Effector CD4-positive, alpha-beta T cell (primary cell): ENCODE measurements around the gene KCNQ1.

Experiments used
- DNase-seq: peaks from one replicate; pipeline ENCODE4 v3.0.0-alpha.2; 2020

KCNQ1 gene

GRCh38 chr11:2881981-2882375 is 437.2 kb downstream of the KCNQ1 start:
- no peak for DNase-seq

GRCh38 chr11:2882396-2883110 is 437.7 kb downstream of the KCNQ1 start:
- DNase-seq, result no peak

GRCh38 chr11:2883640-2883978 is 438.8 kb downstream of the KCNQ1 start:
- DNase-seq, result no peak

DNA sequence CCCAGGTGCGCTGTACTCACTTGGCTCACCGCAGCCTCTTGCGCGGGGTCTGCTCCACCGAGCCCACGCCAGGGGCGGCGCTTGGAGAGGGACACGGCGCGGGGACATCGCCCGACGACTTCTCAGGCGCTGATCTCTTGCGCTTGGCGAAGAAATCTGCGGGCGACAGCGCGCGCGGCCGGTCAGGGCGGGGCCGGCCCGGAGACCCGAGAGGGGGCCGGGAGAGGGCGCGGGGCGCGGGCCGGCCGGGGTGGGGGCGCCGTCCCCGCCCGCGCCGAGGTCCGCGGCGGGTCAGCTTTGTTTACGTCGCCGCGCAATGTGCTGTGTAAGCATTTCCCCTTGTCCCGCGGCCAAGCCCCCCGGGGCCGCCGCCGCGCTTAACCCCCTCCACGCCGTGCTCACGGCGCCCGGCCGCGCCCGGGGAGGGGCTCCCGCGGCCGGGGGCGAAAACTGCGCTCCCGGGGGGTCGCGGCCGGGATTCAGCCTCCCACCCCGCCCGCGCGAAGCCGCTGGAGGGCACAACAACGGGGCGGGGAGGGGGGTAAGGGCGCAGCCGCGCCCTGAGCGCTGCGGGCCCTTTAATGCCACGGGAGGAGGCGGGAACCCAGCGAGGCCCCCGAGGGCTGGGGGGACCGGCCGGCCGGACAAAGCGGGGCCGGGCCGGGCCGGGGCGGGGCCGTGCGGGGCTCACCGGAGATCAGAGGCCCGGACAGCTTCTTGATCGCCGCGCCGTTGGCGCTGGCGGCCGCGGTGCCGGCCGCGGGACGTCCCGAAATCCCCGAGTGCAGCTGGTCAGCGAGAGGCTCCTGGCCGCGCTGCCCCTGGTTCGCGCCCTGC is 439.4 kb downstream of the KCNQ1 start:
- no peak for DNase-seq

DNA sequence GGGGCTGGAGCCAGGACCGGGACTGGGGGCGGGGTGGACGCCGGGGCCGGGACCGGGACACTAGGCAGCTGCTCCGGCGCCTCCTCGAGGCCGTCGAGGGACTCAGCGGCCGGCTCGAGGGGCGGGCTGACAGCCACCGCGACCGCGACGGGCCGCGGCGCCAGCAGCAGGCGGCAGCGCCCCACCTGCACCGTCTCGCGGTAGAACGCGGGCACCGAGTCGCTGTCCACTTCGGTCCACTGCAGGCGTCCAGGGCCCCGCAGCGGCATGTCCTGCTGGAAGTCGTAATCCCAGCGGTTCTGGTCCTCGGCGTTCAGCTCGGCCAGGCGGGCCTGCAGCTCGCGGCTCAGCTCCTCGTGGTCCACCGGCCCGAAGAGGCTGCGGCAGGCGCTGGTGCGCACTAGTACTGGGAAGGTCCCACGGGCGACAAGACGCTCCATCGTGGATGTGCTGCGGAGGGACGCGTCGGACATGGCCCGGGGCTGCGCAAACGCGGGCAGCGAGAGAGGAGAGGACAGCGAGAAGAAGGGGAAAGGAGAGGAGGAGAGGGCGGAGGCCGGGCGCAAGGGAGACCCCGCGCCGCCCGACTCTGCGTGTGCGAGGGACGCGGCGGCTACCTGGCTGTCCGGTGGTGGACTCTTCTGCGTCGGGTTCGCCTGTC is 440.3 kb downstream of the KCNQ1 start:
- DNase-seq, result no peak

- DNase-seq, result peak; percentile 76
These were observed 440.9 kb downstream of the KCNQ1 start, which contains the start of gene CDKN1C for GRCh38 chr11:2885678-2886081. CDKN1C (minus strand) TSS chr11:2885775; CDS start chr11:2885456, 319 bp downstream.

DNA sequence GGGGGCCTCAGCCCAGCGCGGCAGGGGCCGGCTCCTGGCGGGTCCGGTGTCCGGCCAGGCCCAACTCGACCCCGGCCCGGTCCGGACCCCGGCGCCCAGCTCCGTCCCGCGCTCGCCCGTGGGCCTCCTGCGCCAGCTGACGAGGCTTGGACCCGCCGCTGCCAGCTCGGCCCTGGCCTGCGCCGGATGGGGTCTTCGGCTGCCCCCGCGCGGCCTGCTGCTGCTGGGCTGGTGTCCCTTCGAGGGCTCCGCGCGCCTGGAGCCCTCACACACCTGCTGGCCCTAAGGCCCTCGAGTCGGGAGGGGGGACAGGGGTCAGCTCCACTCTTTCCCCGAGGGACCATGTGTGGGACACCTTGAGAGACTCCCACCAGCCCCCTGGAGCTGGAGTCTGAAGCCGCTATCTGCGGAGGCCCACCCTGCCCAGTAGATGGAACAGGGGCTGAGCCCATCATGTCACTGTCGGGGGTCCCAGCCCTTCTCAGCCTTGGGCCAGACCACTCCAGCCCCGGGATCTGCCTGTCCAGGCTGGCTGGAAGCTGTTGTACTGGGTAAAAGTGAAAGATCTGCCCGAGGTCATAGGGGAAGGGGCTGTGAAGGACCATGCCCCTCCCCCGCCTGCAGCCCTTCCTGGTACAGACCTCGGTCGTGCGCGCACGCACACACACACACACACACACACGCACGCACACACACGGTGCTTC is 441.5 kb downstream of the KCNQ1 start:
- peak; percentile 18 for DNase-seq

DNA sequence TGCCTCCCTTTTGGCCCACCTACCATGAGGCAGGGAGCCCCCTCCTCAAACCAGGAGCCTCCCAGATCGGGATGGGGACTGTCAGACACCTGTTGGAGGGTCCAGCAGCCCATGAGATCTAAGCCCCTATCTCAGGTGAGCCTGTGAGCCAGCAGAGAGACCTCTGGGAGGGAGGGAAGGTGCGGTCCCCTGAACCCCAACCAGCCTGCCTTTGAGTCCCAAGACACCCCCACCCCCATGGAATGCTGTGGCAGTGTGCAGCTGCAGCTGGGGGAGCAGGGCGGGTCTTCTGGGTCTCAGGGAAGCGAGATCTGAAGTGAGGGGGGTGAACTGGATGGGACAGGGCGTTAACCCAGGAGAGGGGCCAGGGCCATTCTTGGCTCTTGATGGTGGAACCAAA is 442.1 kb downstream of the KCNQ1 start:
- no peak for DNase-seq

GRCh38 chr11:2887515-2888195 is 442.8 kb downstream of the KCNQ1 start:
- DNase-seq, result no peak

GRCh38 chr11:2888266-2888968 is 443.6 kb downstream of the KCNQ1 start:
- DNase-seq, result peak; percentile 85

DNA sequence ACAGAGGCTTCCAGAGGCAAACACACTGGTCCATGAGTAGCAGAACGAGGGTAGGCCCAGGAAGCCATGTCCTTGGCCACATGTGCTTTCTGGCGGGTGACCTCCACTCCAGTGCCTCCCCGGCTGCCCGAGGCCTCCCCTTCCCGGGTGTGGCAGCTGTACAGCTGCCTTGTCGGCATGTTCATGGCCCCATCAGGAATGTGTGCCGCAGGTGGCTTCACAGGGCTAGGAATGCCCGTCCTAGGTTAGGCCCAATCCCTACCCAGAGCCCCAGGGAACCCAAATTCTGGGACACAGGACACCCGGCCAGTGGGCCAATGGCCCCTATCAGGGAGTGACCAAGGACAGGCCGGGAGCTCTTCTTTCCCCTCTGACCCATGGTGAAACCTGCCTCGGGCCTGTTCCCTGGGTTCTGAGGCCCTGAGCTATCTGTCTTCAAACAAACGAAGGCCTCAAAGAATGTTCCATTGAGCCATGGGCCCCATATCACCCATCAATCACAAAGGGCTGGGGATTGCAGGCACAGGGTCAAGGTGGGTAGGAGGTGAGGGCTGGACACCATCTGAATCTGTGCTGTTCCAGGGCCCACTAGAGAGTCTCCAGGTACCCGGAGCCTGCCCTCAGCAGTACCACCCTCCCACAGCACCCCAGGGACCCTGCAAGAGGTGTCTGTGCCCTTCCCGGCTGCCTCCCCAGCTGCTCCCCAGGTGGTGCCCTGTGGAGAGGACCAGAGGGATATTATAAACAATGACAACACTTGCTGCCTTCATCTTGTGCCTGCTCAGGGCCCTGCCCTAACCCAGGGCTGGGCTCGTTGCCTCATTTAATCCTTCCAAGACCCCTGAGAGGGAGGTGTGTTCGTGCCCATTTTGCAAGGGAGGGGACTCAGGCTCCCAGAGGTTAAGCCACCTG is 444.8 kb downstream of the KCNQ1 start:
- no peak for DNase-seq

DNA sequence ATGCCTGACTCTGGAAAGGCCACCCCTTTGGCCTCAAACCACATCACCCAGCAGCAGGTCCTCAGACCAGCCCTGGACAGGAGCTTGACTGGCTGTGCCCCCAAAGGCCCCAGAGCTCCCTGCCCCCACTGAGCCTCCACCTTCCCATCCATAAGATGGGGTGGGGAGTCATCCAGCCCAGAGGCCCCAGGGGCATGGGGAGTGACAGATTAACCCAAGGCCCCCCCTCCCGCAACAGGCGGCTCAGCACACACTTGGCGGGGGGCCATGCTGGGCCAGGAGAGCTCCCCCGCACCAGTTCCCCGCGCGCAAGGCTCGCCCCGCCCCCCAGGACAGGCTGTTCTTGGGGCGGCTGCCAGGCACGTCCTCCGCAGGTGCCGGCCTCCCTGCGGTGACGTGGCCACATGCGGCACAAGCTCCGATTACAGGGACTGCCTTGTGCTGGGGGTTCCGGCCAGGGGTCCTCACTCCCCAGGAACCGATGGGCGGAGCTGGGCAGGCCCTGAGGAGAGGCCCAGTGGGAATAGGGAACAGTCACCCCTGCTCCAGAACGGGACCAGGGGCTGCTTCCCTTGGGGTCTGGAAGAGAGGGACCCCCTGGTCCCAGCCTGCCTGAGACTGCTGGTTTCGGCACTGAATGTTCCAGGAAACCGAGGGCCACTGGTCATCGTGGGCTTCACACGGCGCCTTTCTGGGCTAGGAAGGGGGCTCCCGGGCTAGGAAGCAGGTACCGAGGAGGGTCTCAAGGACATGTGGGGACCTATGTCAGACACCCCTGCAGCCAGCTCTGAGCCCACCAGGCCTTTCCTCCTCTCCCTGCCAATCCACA is 445.9 kb downstream of the KCNQ1 start:
- DNase-seq, result no peak

DNA sequence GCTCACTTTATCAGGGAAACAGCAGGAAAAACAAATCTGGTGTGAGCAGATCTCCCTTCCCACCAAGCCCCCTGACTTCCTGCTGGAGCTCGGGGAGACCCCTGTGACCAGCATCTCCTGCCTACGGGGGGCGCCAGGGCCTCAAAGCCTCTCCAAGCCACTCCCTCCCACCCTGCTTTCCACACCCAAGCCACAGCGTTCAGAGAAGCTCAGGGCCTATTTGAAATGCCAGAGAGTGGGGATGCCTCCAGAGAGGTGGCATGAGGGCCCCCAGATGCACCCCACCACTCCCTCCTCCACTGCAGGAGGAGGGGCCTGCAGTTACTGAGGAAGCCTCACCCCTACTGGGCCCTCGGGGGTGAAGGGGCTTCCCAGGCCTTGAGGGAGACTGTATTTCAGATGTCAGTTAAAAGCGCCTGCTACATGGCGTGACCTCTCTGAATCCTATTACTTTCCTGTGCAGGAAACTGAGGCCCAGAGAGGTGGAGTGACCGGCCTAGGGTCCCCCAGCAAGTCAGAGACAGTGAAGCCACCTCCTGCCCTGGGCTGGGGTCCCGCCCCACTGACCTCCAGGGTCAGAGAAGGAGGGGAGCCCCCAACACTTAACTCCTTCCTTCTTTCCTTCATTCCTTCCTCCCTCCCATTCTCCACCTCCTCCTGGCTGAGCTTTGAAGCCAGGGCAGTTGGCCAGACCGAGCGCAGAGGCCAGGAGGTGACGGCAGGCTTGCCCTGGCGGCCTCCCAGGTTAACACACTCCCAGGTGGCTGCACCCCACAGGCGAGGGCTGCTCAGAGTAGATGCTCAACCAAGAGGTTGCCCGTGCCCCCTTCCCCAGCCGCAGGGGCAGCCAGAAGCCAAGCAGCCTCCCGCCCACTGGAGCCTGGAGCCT is 446.8 kb downstream of the KCNQ1 start:
- DNase-seq, result no peak

- peak; percentile 42 for DNase-seq
These were observed 447.6 kb downstream of the KCNQ1 start for GRCh38 chr11:2892215-2892966.

GRCh38 chr11:2892967-2893528 is 448.2 kb downstream of the KCNQ1 start:
- DNase-seq, result peak; percentile 30

- no peak for DNase-seq
These were observed 449.1 kb downstream of the KCNQ1 start for GRCh38 chr11:2893935-2894334.

DNA sequence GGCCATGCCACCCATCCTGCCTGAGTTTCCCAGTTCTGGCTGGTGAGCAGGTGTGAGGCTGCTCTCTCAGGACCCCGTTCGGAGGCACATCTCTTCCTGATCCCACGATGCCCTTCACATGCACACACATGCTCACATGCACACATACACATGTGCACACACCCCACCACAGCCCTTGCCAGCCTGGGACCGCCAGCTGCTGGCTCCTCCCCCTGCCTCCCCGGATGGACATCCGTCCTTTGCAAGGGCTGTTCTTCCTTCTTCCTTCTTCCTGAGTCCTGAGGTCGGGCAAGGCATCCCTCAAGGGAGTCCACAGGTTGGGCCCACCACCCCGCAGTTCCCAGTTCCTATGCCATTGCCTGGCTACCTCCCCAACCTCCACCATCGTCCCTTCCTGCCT is 451.2 kb downstream of the KCNQ1 start:
- DNase-seq, result no peak

GRCh38 chr11:2897048-2897447 is 452.2 kb downstream of the KCNQ1 start:
- DNase-seq, result no peak
